ENCODE data around the gene TBC1D9.
A peak's percentile ranks its signal among the peaks of the same experiment; 100 is the strongest.

TBC1D9 gene

GRCh38 chr4:140615451-140615850 is 140.7 kb downstream of the TBC1D9 start:
- ChIA-PET POLR2A (interaction anchor here (1.2 kb wide), 1 partner anchor 242 kb away, joined by 3 read pairs; the partner anchor contains the start of gene SCOC), CTCF (interaction anchor here (1.0 kb wide), 1 partner anchor 236 kb away, joined by 3 read pairs; no protein-coding TSS in a partner anchor)
- DNase-seq (ENCODE audit: extremely low spot score): no peak
- TF ChIP-seq ARNT (IDR thresholded peaks at IDR 0.05): no peak
- no peak for TF ChIP-seq CTBP1 (IDR thresholded peaks at IDR 0.05; ENCODE audit: borderline replicate concordance)
- TF ChIP-seq SP1 (IDR thresholded peaks at IDR 0.05): no peak
- TF ChIP-seq FOXA1 (IDR thresholded peaks at IDR 0.05): no peak
- TF ChIP-seq HDGF (IDR thresholded peaks at IDR 0.05; ENCODE audit: borderline replicate concordance): no peak
- no peak for TF ChIP-seq L3MBTL2 (conservative IDR thresholded peaks at IDR 0.05)
- TF ChIP-seq FOXK2 (IDR thresholded peaks at IDR 0.05): no peak
- TF ChIP-seq BHLHE40 (IDR thresholded peaks at IDR 0.05; ENCODE audit: borderline replicate concordance): no peak
- TF ChIP-seq FOXM1 (IDR thresholded peaks at IDR 0.05; ENCODE audit: borderline replicate concordance): no peak
- TF ChIP-seq LEF1 (IDR thresholded peaks at IDR 0.05; ENCODE audit: borderline replicate concordance): no peak
- no peak for TF ChIP-seq SUZ12 (IDR thresholded peaks at IDR 0.05)
- TF ChIP-seq ELF4 (IDR thresholded peaks at IDR 0.05): no peak
- no peak for TF ChIP-seq PKNOX1 (IDR thresholded peaks at IDR 0.05)
- no peak for TF ChIP-seq ZNF384 (IDR thresholded peaks at IDR 0.05)
- TF ChIP-seq NFRKB (IDR thresholded peaks at IDR 0.05): no peak
- TF ChIP-seq TARDBP (IDR thresholded peaks at IDR 0.05): no peak

GRCh38 chr4:140612357-140612756 is 143.8 kb downstream of the TBC1D9 start:
- ChIA-PET POLR2A (no interaction called here), CTCF (interaction anchor here (1.6 kb wide), 1 partner anchor 252 kb away, joined by 4 read pairs; no protein-coding TSS in a partner anchor)
- TF ChIP-seq ZNF384 (IDR thresholded peaks at IDR 0.05) (no peak), LEF1 (IDR thresholded peaks at IDR 0.05; ENCODE audit: borderline replicate concordance) (no peak), FOXM1 (IDR thresholded peaks at IDR 0.05; ENCODE audit: borderline replicate concordance) (no peak), TARDBP (IDR thresholded peaks at IDR 0.05) (no peak), SP1 (IDR thresholded peaks at IDR 0.05) (no peak), ELF4 (IDR thresholded peaks at IDR 0.05) (no peak), ARNT (IDR thresholded peaks at IDR 0.05) (no peak), L3MBTL2 (conservative IDR thresholded peaks at IDR 0.05) (no peak), CTBP1 (IDR thresholded peaks at IDR 0.05; ENCODE audit: borderline replicate concordance) (no peak)
- no peak for DNase-seq (ENCODE audit: extremely low spot score)

GRCh38 chr4:140611854-140612253 is 144.3 kb downstream of the TBC1D9 start:
- no peak for DNase-seq (ENCODE audit: extremely low spot score)
- POLR2A ChIA-PET: no interaction called here
- TF ChIP-seq TARDBP (IDR thresholded peaks at IDR 0.05): no peak
- TF ChIP-seq NFRKB (IDR thresholded peaks at IDR 0.05): no peak
- TF ChIP-seq FOXM1 (IDR thresholded peaks at IDR 0.05; ENCODE audit: borderline replicate concordance): no peak
- no peak for TF ChIP-seq FOXK2 (IDR thresholded peaks at IDR 0.05)
- TF ChIP-seq ARNT (IDR thresholded peaks at IDR 0.05): no peak
- TF ChIP-seq PKNOX1 (IDR thresholded peaks at IDR 0.05): no peak
- TF ChIP-seq ZNF384 (IDR thresholded peaks at IDR 0.05): no peak
- TF ChIP-seq FOXA1 (IDR thresholded peaks at IDR 0.05): no peak
- no peak for TF ChIP-seq SP1 (IDR thresholded peaks at IDR 0.05)
- CTCF ChIA-PET: interaction anchor here (1.6 kb wide), 1 partner anchor 252 kb away, joined by 4 read pairs; no protein-coding TSS in a partner anchor

GRCh38 chr4:140609548-140610425 is 146.4 kb downstream of the TBC1D9 start:
- peak; percentile 61 for DNase-seq (ENCODE audit: extremely low spot score)
- ChIA-PET POLR2A (interaction anchor here (1.4 kb wide), 1 partner anchor 236 kb away, joined by 3 read pairs; the partner anchor contains the start of gene SCOC), CTCF (interaction anchor here (0.6 to 3.1 kb wide), 25 partner anchors 12 to 666 kb away, joined by 3 to 33 read pairs (median 4); partner anchors contain the start of gene CLGN)
- TF ChIP-seq PKNOX1 (IDR thresholded peaks at IDR 0.05): no peak
- no peak for TF ChIP-seq LEF1 (IDR thresholded peaks at IDR 0.05; ENCODE audit: borderline replicate concordance)
- no peak for TF ChIP-seq L3MBTL2 (conservative IDR thresholded peaks at IDR 0.05)
- no peak for TF ChIP-seq NFRKB (IDR thresholded peaks at IDR 0.05)
- TF ChIP-seq FOXA1 (IDR thresholded peaks at IDR 0.05): no peak
- no peak for TF ChIP-seq FOXK2 (IDR thresholded peaks at IDR 0.05)
- TF ChIP-seq CTBP1 (IDR thresholded peaks at IDR 0.05; ENCODE audit: borderline replicate concordance): no peak
- no peak for TF ChIP-seq TARDBP (IDR thresholded peaks at IDR 0.05)
- no peak for TF ChIP-seq SP1 (IDR thresholded peaks at IDR 0.05)
- TF ChIP-seq ZNF384 (IDR thresholded peaks at IDR 0.05): no peak
- no peak for TF ChIP-seq HDGF (IDR thresholded peaks at IDR 0.05; ENCODE audit: borderline replicate concordance)
- no peak for TF ChIP-seq BHLHE40 (IDR thresholded peaks at IDR 0.05; ENCODE audit: borderline replicate concordance)
- no peak for TF ChIP-seq FOXM1 (IDR thresholded peaks at IDR 0.05; ENCODE audit: borderline replicate concordance)
- no peak for TF ChIP-seq ELF4 (IDR thresholded peaks at IDR 0.05)
- no peak for TF ChIP-seq ARNT (IDR thresholded peaks at IDR 0.05)
- TF ChIP-seq SUZ12 (IDR thresholded peaks at IDR 0.05): no peak

GRCh38 chr4:140607852-140608251 is 148.3 kb downstream of the TBC1D9 start:
- DNase-seq (ENCODE audit: extremely low spot score): no peak
- ChIA-PET CTCF (interaction anchor here (0.9 to 3.1 kb wide), 4 partner anchors 181 to 276 kb away, joined by 3 to 33 read pairs (median 4); partner anchors contain the start of gene CLGN), POLR2A (no interaction called here)
- TF ChIP-seq L3MBTL2 (conservative IDR thresholded peaks at IDR 0.05): no peak
- TF ChIP-seq LEF1 (IDR thresholded peaks at IDR 0.05; ENCODE audit: borderline replicate concordance): no peak
- TF ChIP-seq SUZ12 (IDR thresholded peaks at IDR 0.05): no peak
- no peak for TF ChIP-seq BHLHE40 (IDR thresholded peaks at IDR 0.05; ENCODE audit: borderline replicate concordance)
- no peak for TF ChIP-seq ZNF384 (IDR thresholded peaks at IDR 0.05)
- no peak for TF ChIP-seq SP1 (IDR thresholded peaks at IDR 0.05)
- TF ChIP-seq ARNT (IDR thresholded peaks at IDR 0.05): no peak
- TF ChIP-seq FOXK2 (IDR thresholded peaks at IDR 0.05): no peak
- TF ChIP-seq TARDBP (IDR thresholded peaks at IDR 0.05): no peak
- TF ChIP-seq NFRKB (IDR thresholded peaks at IDR 0.05): no peak

Measured in HEK293T (cell line).